Stimulated activated CD8-positive, alpha-beta memory T cell treated with anti-CD3 and anti-CD28 coated beads, Interleukin-2, amount 100 ng/mL, for 48 hours (primary cell): ENCODE data around the gene TNNI3K.

ENCODE experiments used
- DNase-seq, 2 donors: peaks; one replicate each; pipeline ENCODE4 v3.0.0-alpha.2; 2020; ENCODE audit warnings: low read depth in 2 of 2

Gene TNNI3K

DNA sequence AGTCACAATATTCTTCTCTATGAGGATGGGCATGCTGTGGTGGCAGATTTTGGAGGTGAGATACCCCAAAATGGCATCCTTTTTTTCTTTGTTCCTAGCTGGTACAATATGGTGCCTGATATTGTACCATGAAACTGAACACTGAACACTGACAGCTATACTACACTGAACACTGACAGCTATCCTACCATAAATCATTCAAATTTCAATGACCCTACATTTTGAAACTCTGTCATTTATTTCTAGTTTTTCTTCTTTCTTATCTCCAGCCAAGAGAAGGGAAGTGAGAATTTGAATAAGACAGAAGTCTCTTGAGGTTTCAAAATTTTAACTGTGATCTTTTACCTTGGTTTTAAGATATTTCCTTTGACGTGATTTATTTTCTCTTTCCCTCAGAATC is 200.9 kb downstream of the TNNI3K start:
- no peak for DNase-seq

GRCh38 chr1:74437035-74437434 is 201.8 kb downstream of the TNNI3K start:
- no peak for DNase-seq

DNA sequence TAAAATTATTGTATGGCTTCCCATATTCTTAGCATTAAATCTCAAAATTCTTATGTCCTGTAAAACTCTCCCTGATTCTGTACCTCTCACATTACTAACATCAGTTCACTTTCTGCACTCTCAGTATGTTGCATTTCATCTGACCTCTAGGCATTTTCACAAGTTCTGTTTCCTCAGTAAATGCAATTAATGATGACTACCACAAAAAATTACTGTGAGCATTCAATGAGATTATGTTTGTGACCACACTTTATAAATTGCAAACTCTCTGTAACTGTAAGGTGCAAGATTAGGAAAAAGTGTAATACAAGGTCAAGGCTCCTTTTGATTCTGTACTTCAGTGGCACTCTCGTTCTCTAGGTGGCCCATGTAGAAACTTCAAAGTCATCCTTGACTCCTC is 216.8 kb downstream of the TNNI3K start:
- DNase-seq, result no peak

- DNase-seq, result no peak
Measured at GRCh38 chr1:74453277-74453676, 218.1 kb downstream of the TNNI3K start.

GRCh38 chr1:74455390-74455789 is 220.2 kb downstream of the TNNI3K start:
- DNase-seq, result no peak

GRCh38 chr1:74457253-74457652 is 222.1 kb downstream of the TNNI3K start:
- no peak for DNase-seq

DNA sequence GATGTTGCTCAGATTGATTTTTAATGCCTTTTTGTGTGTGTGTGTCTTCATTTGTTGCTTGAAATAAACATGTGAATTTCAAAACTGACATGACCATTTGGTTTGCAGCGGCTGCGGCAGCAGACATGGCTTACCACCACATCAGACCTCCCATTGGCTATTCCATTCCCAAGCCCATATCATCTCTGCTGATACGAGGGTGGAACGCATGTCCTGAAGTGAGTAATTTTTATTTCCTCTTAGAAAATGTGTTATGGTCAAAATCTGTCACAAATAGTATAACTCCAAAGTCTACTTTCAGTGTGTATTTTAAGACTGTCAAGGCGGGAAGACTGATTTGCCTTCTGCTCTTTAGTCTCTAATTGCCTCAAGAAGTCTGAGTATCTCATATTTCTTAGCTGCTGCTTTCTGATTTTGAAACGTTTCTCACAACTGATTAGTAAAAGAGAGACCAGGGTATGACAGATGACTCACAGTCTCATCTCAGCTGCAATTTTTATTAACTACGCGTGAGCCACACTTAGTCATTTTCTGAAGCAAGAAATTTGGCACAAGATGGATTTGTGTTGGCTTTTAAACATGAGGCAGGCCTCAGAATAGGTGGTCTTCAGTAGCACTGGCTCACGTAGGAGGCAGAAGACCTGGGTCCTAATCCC is 228.3 kb downstream of the TNNI3K start:
- DNase-seq, result no peak

GRCh38 chr1:74464037-74464436 is 228.8 kb downstream of the TNNI3K start:
- DNase-seq, result no peak

DNA sequence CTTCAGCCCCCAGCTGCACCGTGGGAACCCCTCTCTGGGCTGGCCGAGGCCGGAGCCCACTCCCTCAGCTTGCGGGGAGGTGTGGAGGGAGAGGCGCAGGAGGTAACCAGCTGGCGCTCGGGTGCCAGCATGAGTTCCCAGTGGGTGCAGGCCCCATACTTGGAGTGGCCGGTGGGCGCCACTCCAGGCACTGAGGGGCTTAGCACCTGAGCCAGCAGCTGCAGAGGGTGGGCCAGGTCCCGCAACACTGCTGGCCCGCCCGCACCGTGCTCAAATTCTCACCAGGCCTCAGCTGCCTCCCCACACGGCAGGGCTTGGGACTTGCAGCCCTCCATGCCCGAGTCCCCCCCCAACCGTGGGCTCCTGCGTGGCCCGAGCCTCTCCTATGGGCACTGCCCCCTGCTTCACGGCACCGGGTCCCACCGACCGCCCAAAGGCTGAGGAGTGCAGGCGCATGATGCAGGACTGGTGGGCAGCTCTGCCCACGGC is 230.1 kb downstream of the TNNI3K start:
- no peak for DNase-seq

DNA sequence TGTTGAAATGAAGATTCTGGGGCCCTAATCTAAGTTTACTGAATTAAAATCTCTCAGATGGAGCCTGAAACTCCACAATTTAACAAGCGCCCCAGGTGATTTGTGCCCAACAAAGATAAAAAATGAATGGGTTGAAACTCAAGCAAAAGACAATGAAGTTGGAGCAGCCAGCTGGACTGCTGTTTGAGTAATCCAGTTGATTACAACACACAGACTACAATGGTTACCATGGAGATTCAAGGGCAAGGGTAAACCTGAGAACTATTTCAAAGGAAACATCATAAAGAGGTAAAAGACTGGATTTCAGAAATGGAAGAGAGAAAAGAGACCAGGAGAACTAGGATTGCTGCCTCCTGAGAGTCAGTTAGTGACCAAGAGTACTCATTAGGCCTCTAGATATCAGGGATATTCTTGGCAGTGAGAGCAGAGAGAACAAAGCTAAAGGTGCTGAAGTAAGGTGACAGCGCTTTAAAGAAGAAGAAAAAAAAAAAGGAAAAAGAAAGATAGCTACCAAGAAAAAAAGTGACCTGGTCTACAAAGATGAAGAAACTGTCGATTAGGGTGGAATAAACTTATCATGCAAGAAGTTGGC is 232.7 kb downstream of the TNNI3K start:
- no peak for DNase-seq

GRCh38 chr1:74468982-74469603 is 233.9 kb downstream of the TNNI3K start:
- DNase-seq, result no peak

DNA sequence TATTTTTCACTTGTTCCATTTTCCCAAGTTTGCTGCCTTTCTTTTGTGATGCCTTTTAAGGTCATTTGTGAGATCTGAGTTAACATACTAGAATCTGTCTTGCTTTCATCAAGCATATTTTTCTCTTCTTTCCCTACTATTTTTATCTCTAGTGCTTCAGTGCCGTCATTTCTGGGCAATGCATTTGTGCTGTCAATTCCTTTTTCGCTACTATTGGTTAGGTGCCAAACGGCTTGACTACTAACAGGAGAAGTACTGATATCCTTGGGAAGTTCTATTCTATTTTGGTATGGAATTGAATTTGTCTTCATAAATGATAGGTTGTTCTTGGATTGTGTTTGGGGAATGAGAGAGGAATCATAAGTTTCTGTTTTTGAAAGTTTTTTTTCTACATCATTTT is 235.1 kb downstream of the TNNI3K start:
- DNase-seq, result no peak

DNA sequence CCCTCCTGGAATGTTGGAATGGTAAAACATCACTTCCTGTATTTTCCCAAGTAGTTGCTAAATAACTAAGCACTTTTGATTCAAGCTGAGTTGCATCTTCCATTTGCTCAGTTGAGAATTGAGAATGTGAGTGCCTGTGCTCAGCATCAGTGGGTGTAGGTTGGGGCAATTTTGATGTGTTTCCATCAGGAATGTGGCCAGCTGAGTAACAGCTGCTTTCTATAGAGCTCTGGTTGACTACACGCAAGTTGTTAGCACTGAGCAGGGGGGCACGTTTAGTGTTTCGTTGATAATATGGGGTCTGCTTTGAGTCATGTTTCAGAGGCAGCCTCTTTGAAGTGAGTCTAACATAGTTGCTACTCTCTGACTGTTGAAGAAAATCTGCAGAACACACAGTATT is 235.7 kb downstream of the TNNI3K start:
- DNase-seq, result no peak

- no peak for DNase-seq
Measured at GRCh38 chr1:74471470-74471869, 236.3 kb downstream of the TNNI3K start.

- DNase-seq, result no peak
Measured at GRCh38 chr1:74474585-74474984, 239.4 kb downstream of the TNNI3K start.

- no peak for DNase-seq
Measured at GRCh38 chr1:74478979-74479378, 243.8 kb downstream of the TNNI3K start.

DNA sequence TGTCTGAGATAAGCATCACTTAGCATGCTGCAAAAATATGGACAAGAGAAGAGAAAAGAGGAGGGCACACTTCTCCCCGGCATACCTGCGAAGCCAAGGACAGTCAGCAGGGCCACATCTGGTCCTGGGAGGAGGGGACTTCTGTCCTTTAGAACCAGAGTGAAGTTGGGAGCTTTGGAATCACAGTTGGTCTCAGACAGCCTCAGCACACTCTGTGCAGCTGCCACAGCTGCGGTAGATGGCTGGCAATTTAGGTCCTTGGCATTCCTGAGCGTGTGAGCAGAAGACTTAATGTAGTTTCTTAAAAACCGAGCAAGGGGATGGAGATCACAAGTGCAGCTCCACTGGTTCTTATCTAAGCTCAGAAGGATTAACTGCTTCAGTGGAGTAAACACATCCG is 244.9 kb downstream of the TNNI3K start:
- DNase-seq, result no peak

- no peak for DNase-seq
Measured at GRCh38 chr1:74481607-74482006, 246.4 kb downstream of the TNNI3K start.

GRCh38 chr1:74485622-74486021 is 250.4 kb downstream of the TNNI3K start:
- DNase-seq, result no peak

GRCh38 chr1:74486036-74486435 is 250.8 kb downstream of the TNNI3K start:
- no peak for DNase-seq

DNA sequence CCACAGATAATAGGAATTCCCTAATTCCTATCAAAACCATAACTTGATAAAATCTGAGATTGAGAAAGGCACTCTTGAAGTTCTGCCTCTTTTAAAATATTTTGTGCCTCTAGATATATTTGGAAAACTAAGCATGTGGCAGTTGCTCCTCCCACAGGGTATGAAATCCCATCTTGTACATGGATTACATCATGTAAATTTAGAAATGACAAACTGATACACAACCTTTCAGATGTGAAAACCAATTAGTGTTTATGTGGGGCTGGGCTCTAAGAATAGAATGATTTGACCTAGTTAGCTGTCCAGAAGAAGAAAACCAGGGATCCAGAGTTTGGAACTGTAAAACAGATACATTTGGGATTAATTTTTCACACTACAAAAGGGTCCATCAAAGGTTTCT is 261.5 kb downstream of the TNNI3K start:
- no peak for DNase-seq

DNA sequence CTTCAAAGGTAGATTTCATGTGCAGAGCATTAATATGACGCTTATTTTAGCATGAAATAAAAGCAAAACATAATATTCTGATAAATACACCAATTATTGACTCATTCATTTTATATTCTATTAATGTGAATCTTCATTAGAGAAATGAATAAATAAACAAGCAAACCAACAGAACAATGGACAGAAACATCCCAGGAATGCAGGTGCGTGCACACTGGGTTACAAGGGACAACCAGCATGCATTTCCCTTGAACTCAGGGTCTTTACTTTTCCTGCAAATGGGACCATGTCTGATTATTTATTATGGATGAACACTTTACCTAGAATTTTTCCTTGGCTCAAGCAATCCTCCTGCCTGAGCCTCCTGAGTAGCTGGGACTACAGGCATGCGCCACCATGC is 263.7 kb downstream of the TNNI3K start:
- no peak for DNase-seq

GRCh38 chr1:74502432-74502831 is 267.2 kb downstream of the TNNI3K start:
- no peak for DNase-seq
